H1 (cell line): ENCODE results near the gene KRTAP1-5. TPM values are rescaled to one million over a fixed set of nuclear protein-coding genes. Genes with fewer than 3 reads are reported as not detected.

Source experiments
- CTCF ChIA-PET: fragments of 300-600 bp; sonication (Branson Sonifier 250); formaldehyde crosslinking; loops from one replicate; lab custom pipeline; 2021; ENCODE audit not compliant: partially characterized antibody; lab: Charles Lee
- POLR2A ChIA-PET: fragments of 300-600 bp; sonication (Branson Sonifier 250); formaldehyde crosslinking; loops from one replicate; lab custom pipeline; 2021; ENCODE audit warnings: inconsistent platforms; ENCODE audit not compliant: partially characterized antibody; lab: Charles Lee
- DNase-seq, 2 experiments: peaks; one replicate each; pipeline versions ENCODE4 v3.0.0 to v3.0.0-alpha.2; 2010 to 2022; ENCODE audit warnings: low spot score in 2 of 2, low read depth in 1 of 2, mixed read lengths in 1 of 2
- FAIRE-seq: peaks from 2 replicates; lab custom pipeline; 2011; peaks lifted over from hg19 to GRCh38; lab: Jason Lieb, UNC
- H2AFZ ChIP-seq: 2 replicates; pipeline ENCODE4 v1.8.1; 2012; ENCODE audit warnings: low read length, inconsistent platforms
- H2AK5ac ChIP-seq: 2 replicates; pipeline ENCODE4 v1.6.1; 2013; ENCODE audit warnings: low read depth, low read length
- H2BK120ac ChIP-seq: replicated peaks from 2 replicates; pipeline ENCODE3; 2013; ENCODE audit warnings: low read depth, low read length, inconsistent platforms
- H2BK12ac ChIP-seq: 2 replicates; pipeline ENCODE4 v1.6.1; 2013; ENCODE audit warnings: low read depth, low read length
- H2BK15ac ChIP-seq: 2 replicates; pipeline ENCODE4 v1.6.1; 2013; ENCODE audit warnings: low read length
- H2BK20ac ChIP-seq: 2 replicates; pipeline ENCODE4 v1.6.1; 2013; ENCODE audit warnings: low read length
- H2BK5ac ChIP-seq: 2 replicates; pipeline ENCODE4 v1.6.1; 2013; ENCODE audit warnings: low read depth, low read length
- H3K14ac ChIP-seq: 2 replicates; pipeline ENCODE4 v1.6.1; 2013; ENCODE audit warnings: inconsistent platforms; ENCODE audit not compliant: insufficient read length
- H3K18ac ChIP-seq: 2 replicates; pipeline ENCODE4 v1.6.1; 2013; ENCODE audit warnings: low read length; ENCODE audit errors: extremely low read depth
- H3K23ac ChIP-seq: 2 replicates; pipeline ENCODE4 v1.6.1; 2013; ENCODE audit warnings: inconsistent platforms; ENCODE audit not compliant: insufficient read length
- H3K23me2 ChIP-seq: 2 replicates; pipeline ENCODE4 v1.6.1; 2013; ENCODE audit warnings: low read depth, low read length
- H3K27ac ChIP-seq: 2 replicates; pipeline ENCODE4 v1.6.1; 2011; ENCODE audit warnings: low read depth, low read length, inconsistent platforms
- H3K27me3 ChIP-seq, 4 experiments: replicated peaks in 1 of 4; 1 replicate in 1 of 4; 2 replicates in 3 of 4; pipeline versions ENCODE4 v1.6.1 to v1.8.1; 2011 to 2013; ENCODE audit warnings: low read length in 3 of 4, mild to moderate bottlenecking in 3 of 4, inconsistent platforms in 2 of 4, mixed read lengths in 2 of 4, moderate library complexity in 1 of 4; ENCODE audit not compliant: control insufficient read depth in 3 of 4, insufficient read depth in 3 of 4; ENCODE audit errors: extremely low read depth in 1 of 4
- H3K36me3 ChIP-seq, 4 experiments: 2 replicates each; pipeline versions ENCODE4 v1.6.1 to v1.8.1; 2011 to 2013; ENCODE audit warnings: mild to moderate bottlenecking in 4 of 4, low read length in 3 of 4, moderate library complexity in 2 of 4, control low read depth in 1 of 4, inconsistent platforms in 1 of 4; ENCODE audit not compliant: insufficient read depth in 4 of 4, control insufficient read depth in 2 of 4
- H3K4ac ChIP-seq: replicated peaks from 2 replicates; pipeline ENCODE3; 2013; ENCODE audit warnings: low read length, low read depth, mixed read lengths, inconsistent platforms; ENCODE audit not compliant: insufficient read length
- H3K4me1 ChIP-seq, 4 experiments: replicated peaks in 1 of 4; 1 replicate in 1 of 4; 2 replicates in 3 of 4; pipeline versions ENCODE4 v1.6.1 to v1.8.1; 2011 to 2013; ENCODE audit warnings: low read length in 3 of 4, inconsistent platforms in 2 of 4, mixed read lengths in 1 of 4; ENCODE audit not compliant: insufficient read depth in 4 of 4, control insufficient read depth in 3 of 4
- H3K4me2 ChIP-seq, 2 experiments: 2 replicates each; pipeline versions ENCODE4 v1.6.1 to v1.8.1; 2011 to 2013; ENCODE audit warnings: low read depth in 2 of 2, low read length in 2 of 2, control low read depth in 1 of 2, inconsistent platforms in 1 of 2, mild to moderate bottlenecking in 1 of 2; ENCODE audit not compliant: insufficient read depth in 1 of 2
- H3K4me3 ChIP-seq, 4 experiments: fragments of 200-600, 300-600 bp in 1 of 4; sonication (generic), shearing (Covaris generic), sonication (Bioruptor Twin) in 1 of 4; 2 replicates each; pipeline versions ENCODE4 v1.5.1 to v1.8.1; 2011 to 2016; ENCODE audit warnings: low read length in 4 of 4, low read depth in 3 of 4, control low read depth in 2 of 4, inconsistent platforms in 2 of 4, mild to moderate bottlenecking in 2 of 4, mixed read lengths in 1 of 4, moderate library complexity in 1 of 4; ENCODE audit not compliant: insufficient read depth in 2 of 4; ENCODE audit errors: extremely low read depth in 1 of 4
- H3K56ac ChIP-seq: replicated peaks from 2 replicates; pipeline ENCODE3; 2013; ENCODE audit warnings: low read depth, mild to moderate bottlenecking, mixed read lengths, low read length, inconsistent platforms; ENCODE audit not compliant: insufficient read length
- H3K79me1 ChIP-seq: 2 replicates; pipeline ENCODE4 v1.6.1; 2013; ENCODE audit warnings: low read depth, low read length, control low read depth
- H3K79me2 ChIP-seq, 2 experiments: 2 replicates each; pipeline versions ENCODE4 v1.6.1 to v1.8.1; 2012 to 2013; ENCODE audit warnings: low read length in 2 of 2, mild to moderate bottlenecking in 2 of 2, inconsistent platforms in 1 of 2; ENCODE audit not compliant: insufficient read depth in 2 of 2, control insufficient read depth in 1 of 2
- H3K9ac ChIP-seq, 4 experiments: replicated peaks in 1 of 4; 1 replicate in 1 of 4; 2 replicates in 3 of 4; pipeline versions ENCODE4 v1.6.1 to v1.8.1; 2011 to 2013; ENCODE audit warnings: low read depth in 3 of 4, low read length in 3 of 4, control low read depth in 2 of 4, mild to moderate bottlenecking in 2 of 4, moderate library complexity in 2 of 4, inconsistent platforms in 1 of 4; ENCODE audit errors: extremely low read depth in 1 of 4
- H3K9me3 ChIP-seq, 2 experiments: 2 replicates each; pipeline versions ENCODE4 v1.6.1 to v1.8.1; 2012 to 2013; ENCODE audit warnings: mild to moderate bottlenecking in 2 of 2, moderate library complexity in 2 of 2, control low read depth in 1 of 2, inconsistent platforms in 1 of 2, low read depth in 1 of 2, low read length in 1 of 2, mixed read lengths in 1 of 2; ENCODE audit not compliant: insufficient read depth in 2 of 2
- H4K20me1 ChIP-seq, 2 experiments: replicated peaks in 1 of 2; 2 replicates each; pipeline versions ENCODE3 to v1.8.1; 2011 to 2013; ENCODE audit warnings: inconsistent platforms in 2 of 2, low read length in 2 of 2, mild to moderate bottlenecking in 1 of 2; ENCODE audit not compliant: insufficient read depth in 2 of 2, control insufficient read depth in 1 of 2
- H4K5ac ChIP-seq: 2 replicates; pipeline ENCODE4 v1.6.1; 2013; ENCODE audit warnings: low read length, low read depth, mixed read lengths, inconsistent platforms; ENCODE audit not compliant: insufficient read length
- H4K8ac ChIP-seq: 2 replicates; pipeline ENCODE4 v1.8.0; 2013; ENCODE audit warnings: mild to moderate bottlenecking, moderate library complexity, low read length, inconsistent platforms; ENCODE audit not compliant: insufficient read depth; ENCODE audit errors: extremely low read depth
- H4K91ac ChIP-seq: replicated peaks from 2 replicates; pipeline ENCODE3; 2013; ENCODE audit warnings: low read length, mixed read lengths, inconsistent platforms; ENCODE audit not compliant: insufficient read length
- CHD1 ChIP-seq: IDR thresholded peaks from 2 replicates; pipeline ENCODE4 v1.6.1; 2012; ENCODE audit warnings: low read depth, low read length, improper control_type of control experiment
- CHD2 ChIP-seq: IDR thresholded peaks from 2 replicates; pipeline ENCODE4 v1.6.1; 2012; ENCODE audit warnings: low read length, improper control_type of control experiment
- EGR1 ChIP-seq: IDR thresholded peaks from 2 replicates; pipeline ENCODE4 v1.6.1; 2011; ENCODE audit warnings: low read depth, low read length, borderline replicate concordance
- EZH2 ChIP-seq: fragments of 200-600 bp; sonication (generic); IDR thresholded peaks from 2 replicates; pipeline ENCODE4 v1.7.1; 2012; ENCODE audit warnings: low read depth, mild to moderate bottlenecking, moderate library complexity, low read length, inconsistent platforms; ENCODE audit not compliant: severe bottlenecking
- HDAC6 ChIP-seq: IDR thresholded peaks from one replicate; pipeline ENCODE4 v1.7.1; 2012; ENCODE audit warnings: low read depth, mild to moderate bottlenecking, inconsistent platforms, low read length, moderate library complexity
- KDM4A ChIP-seq: IDR thresholded peaks from one replicate; pipeline ENCODE4 v1.7.1; 2012; ENCODE audit warnings: low read depth, mild to moderate bottlenecking, moderate library complexity, low read length, inconsistent platforms; ENCODE audit not compliant: severe bottlenecking
- NANOG ChIP-seq: IDR thresholded peaks from 2 replicates; pipeline ENCODE4 v1.6.1; 2011; ENCODE audit warnings: low read length, low read depth, mild to moderate bottlenecking, inconsistent platforms; ENCODE audit not compliant: insufficient read depth, poor library complexity, severe bottlenecking
- NRF1 ChIP-seq: IDR thresholded peaks from 2 replicates; pipeline ENCODE4 v1.6.1; 2011; ENCODE audit warnings: mild to moderate bottlenecking, low read depth, low read length, improper control_type of control experiment
- RNF2 ChIP-seq: fragments of 200-900, 300-1000 bp; sonication (generic); IDR thresholded peaks from 2 replicates; pipeline ENCODE4 v1.7.1; 2016; ENCODE audit warnings: borderline replicate concordance, low read depth, mild to moderate bottlenecking, antibody characterized with exemption, low read length; ENCODE audit not compliant: poor library complexity, severe bottlenecking; ENCODE audit errors: missing control alignments
- RXRA ChIP-seq: IDR thresholded peaks from 2 replicates; pipeline ENCODE4 v1.6.1; 2011; ENCODE audit warnings: low read depth, mild to moderate bottlenecking, low read length, moderate library complexity; ENCODE audit not compliant: insufficient read depth
- SIRT6 ChIP-seq: IDR thresholded peaks from one replicate; pipeline ENCODE4 v1.7.1; 2012; ENCODE audit warnings: low read length, inconsistent platforms
- SP2 ChIP-seq: IDR thresholded peaks from 2 replicates; pipeline ENCODE4 v1.6.1; 2012; ENCODE audit warnings: mild to moderate bottlenecking, low read length, inconsistent platforms
- SRF ChIP-seq: IDR thresholded peaks from 2 replicates; pipeline ENCODE4 v1.6.1; 2011; ENCODE audit warnings: mild to moderate bottlenecking, low read depth, low read length, moderate library complexity
- TAF1 ChIP-seq: IDR thresholded peaks from 2 replicates; pipeline ENCODE4 v1.6.1; 2011; ENCODE audit warnings: mild to moderate bottlenecking, low read depth, low read length
- TBP ChIP-seq: IDR thresholded peaks from 2 replicates; pipeline ENCODE4 v1.6.1; 2011; ENCODE audit warnings: low read depth, low read length, improper control_type of control experiment
- YY1 ChIP-seq: IDR thresholded peaks from 2 replicates; pipeline ENCODE4 v1.6.1; 2011; ENCODE audit warnings: low read depth, mild to moderate bottlenecking, low read length
- WGBS, 2 experiments: shearing (Covaris generic) in 1 of 2; methylation state at CpG; one replicate each; pipeline versions ENCODE4 v1.1.6 to v1.1.7; 2013 to 2015; ENCODE audit warnings: low lambda C conversion rate in 2 of 2, mixed read lengths in 2 of 2, inconsistent platforms in 1 of 2, low coverage in 1 of 2, missing lambda C conversion rate in 1 of 2; ENCODE audit not compliant: insufficient replicate concordance in 2 of 2, insufficient coverage in 1 of 2, insufficient read length in 1 of 2; ENCODE audit errors: extremely low coverage in 1 of 2, missing lambda C conversion rate in 1 of 2; 5-methylcytosine and 5-hydroxymethylcytosine counted together
- polyA plus RNA-seq, 7 experiments: library from polyadenylated mRNA; depleted of rRNA in 3 of 7; stranded (reverse) in 5 of 7; unstranded in 2 of 7; fragments of >200 nt in 5 of 7; fragments of 200-250 nt in 2 of 7; gene quantifications; 1 replicate in 5 of 7; 2 replicates in 1 of 7; 4 replicates in 1 of 7; pipeline versions ENCODE4 v1.2.1 to v1.2.3, GENCODE V29; 2011 to 2013; ENCODE audit warnings: missing spikeins in 2 of 7, mixed read lengths in 2 of 7
- total RNA-seq: library from RNA; stranded (reverse); fragmentation: NEBNext Ultra II Directional; extraction: Animal tissue kit (Norgen Biotek cat#: 25700); gene quantifications from 2 replicates; pipeline ENCODE4 v1.2.1, GENCODE V29; 2021

Gene KRTAP1-5
- total and polyA plus RNA-seq, 2 of the 8 experiments (the other 6 are each of a cell fraction or from before 2014, with no cell fraction given) = not detected

GRCh38 chr17:41063449-41063848 is 36.4 kb upstream of the KRTAP1-5 start:
- H3K9ac ChIP-seq = no peak overlapping the region
- H3K18ac ChIP-seq = no peak overlapping the region
- H2AK5ac ChIP-seq = no peak overlapping the region
- H4K91ac ChIP-seq = no peak overlapping the region
- no peaks in the 10 kb centered on the region for H3K36me3 ChIP-seq
- H3K23me2 ChIP-seq = no peaks in the 10 kb centered on the region
- H4K5ac ChIP-seq = no peak overlapping the region
- no peak overlapping the region for H2BK12ac ChIP-seq
- H3K4me2 ChIP-seq = no peak overlapping the region
- H3K4me1 ChIP-seq = no peaks in the 10 kb centered on the region
- no peaks in the 10 kb centered on the region for H3K27me3 ChIP-seq
- CTCF ChIA-PET = interaction anchor here (1.1 to 1.4 kb wide), 2 partner anchors 485 to 585 kb away, joined by 3 read pairs; no protein-coding TSS in a partner anchor
- H2BK20ac ChIP-seq = no peak overlapping the region
- no peak overlapping the region for H3K4ac ChIP-seq
- no peak overlapping the region for H3K27ac ChIP-seq
- H3K56ac ChIP-seq = no peak overlapping the region
- no peaks in the 10 kb centered on the region for H3K79me1 ChIP-seq
- POLR2A ChIA-PET = no interaction called here
- 89% methylated on average over 4 of the region's 4 CpGs; no CpG with 5 or more reads in 1 of the 2 experiments for WGBS, 2 experiments
- no peak overlapping the region for H3K4me3 ChIP-seq
- no peak overlapping the region for H2BK5ac ChIP-seq
- FAIRE-seq = no peak
- no peak overlapping the region for H4K8ac ChIP-seq
- no peak overlapping the region for H2BK120ac ChIP-seq
- H2AFZ ChIP-seq = no peak overlapping the region
- no peaks in the 10 kb centered on the region for H3K9me3 ChIP-seq
- no peaks in the 10 kb centered on the region for H3K79me2 ChIP-seq
- no peaks in the 10 kb centered on the region for H4K20me1 ChIP-seq
- no peak overlapping the region for H3K23ac ChIP-seq
- H2BK15ac ChIP-seq = no peak overlapping the region
- no peak overlapping the region for H3K14ac ChIP-seq
- DNase-seq = no peak
- TF ChIP-seq RXRA (no peak), CHD2 (no peak), NRF1 (no peak), KDM4A (no peak), CHD1 (no peak), SIRT6 (no peak), RNF2 (no peak), NANOG (no peak), HDAC6 (no peak), SP2 (no peak), YY1 (no peak), SRF (no peak), EZH2 (no peak), TAF1 (no peak), EGR1 (no peak), TBP (no peak)
